ENCODE results near the gene C1orf185. TPM values are rescaled to one million over a fixed set of nuclear protein-coding genes. Genes with fewer than 3 reads are reported as not detected.

Gene C1orf185
- total and polyA plus RNA-seq, 4 donors = not detected

- H3K4me3 ChIP-seq (ENCODE audit: low read depth in 1 of 3, low read length in 3 of 3) = no peak overlapping the region
- no peaks in the 10 kb centered on the region for H3K27me3 ChIP-seq (ENCODE audit: control insufficient read depth in 4 of 4, insufficient read depth in 4 of 4, low read length in 3 of 4)
- H3K27ac ChIP-seq (ENCODE audit: low read depth in 1 of 2, low read length in 2 of 2) = no peak overlapping the region
- H3K36me3 ChIP-seq (ENCODE audit: control insufficient read depth in 4 of 4, insufficient read depth in 3 of 4, low read depth in 1 of 4, low read length in 3 of 4) = no peaks in the 10 kb centered on the region
- H3K9me3 ChIP-seq (ENCODE audit: control insufficient read depth in 4 of 4, low read length in 3 of 4) = no peaks in the 10 kb centered on the region
- no peaks in the 10 kb centered on the region for H3K4me1 ChIP-seq (ENCODE audit: control insufficient read depth in 4 of 4, insufficient read depth in 4 of 4, low read length in 3 of 4)
- TF ChIP-seq FOXA2 (IDR thresholded peaks at IDR 0.05) (no peak), MAX (IDR thresholded peaks at IDR 0.05) (no peak), NR2F2 (IDR thresholded peaks at IDR 0.05) (no peak), RAD21 (IDR thresholded peaks at IDR 0.05) (no peak), ZBTB33 (IDR thresholded peaks at IDR 0.05) (no peak), SP1 (IDR thresholded peaks at IDR 0.05) (no peak), TAF1 (conservative IDR thresholded peaks at IDR 0.05) (no peak), EGR1 (IDR thresholded peaks at IDR 0.05; ENCODE audit: low read depth in 2 of 2) (no peak), REST (IDR thresholded peaks at IDR 0.05) (no peak), HNF4G (IDR thresholded peaks at IDR 0.05) (no peak), YY1 (IDR thresholded peaks at IDR 0.05) (no peak), HNF4A (conservative IDR thresholded peaks at IDR 0.05) (no peak), ATF3 (IDR thresholded peaks at IDR 0.05) (no peak)
- DNase-seq (ENCODE audit: low spot score) = no peak
- no peak overlapping the region for H3K9ac ChIP-seq (ENCODE audit: low read depth in 1 of 2, low read length in 2 of 2)
Measured at GRCh38 chr1:51188230-51188629, 86.2 kb downstream of the C1orf185 start.

- peak; percentile 85 for TF ChIP-seq CTCF (IDR thresholded peaks at IDR 0.05; ENCODE audit: low read depth, low read length, missing input control)
- TF ChIP-seq RAD21 (IDR thresholded peaks at IDR 0.05) = peak; percentile 87 to 92
- TF ChIP-seq RXRA (IDR thresholded peaks at IDR 0.05) = no peak
- peak; percentile 39 for DNase-seq (ENCODE audit: low spot score)
- Histone ChIP-seq H3K27me3 (ENCODE audit: control insufficient read depth in 4 of 4, insufficient read depth in 4 of 4, low read length in 3 of 4) (no peaks in the 10 kb centered on the region), H3K4me1 (ENCODE audit: control insufficient read depth in 4 of 4, insufficient read depth in 4 of 4, low read length in 3 of 4) (no peaks in the 10 kb centered on the region), H3K4me3 (ENCODE audit: low read depth in 1 of 3, low read length in 3 of 3) (no peak overlapping the region), H3K27ac (ENCODE audit: low read depth in 1 of 2, low read length in 2 of 2) (no peak overlapping the region), H3K36me3 (ENCODE audit: control insufficient read depth in 4 of 4, insufficient read depth in 3 of 4, low read depth in 1 of 4, low read length in 3 of 4) (no peaks in the 10 kb centered on the region), H3K9me3 (ENCODE audit: control insufficient read depth in 4 of 4, low read length in 3 of 4) (no peaks in the 10 kb centered on the region), H3K9ac (ENCODE audit: low read depth in 1 of 2, low read length in 2 of 2) (no peak overlapping the region)
- 70% methylated on average over 2 of the region's 2 CpGs for WGBS
Measured at GRCh38 chr1:51189421-51190073, 87.5 kb downstream of the C1orf185 start.
